ENCODE measurements around the gene ZNF511.

DNA sequence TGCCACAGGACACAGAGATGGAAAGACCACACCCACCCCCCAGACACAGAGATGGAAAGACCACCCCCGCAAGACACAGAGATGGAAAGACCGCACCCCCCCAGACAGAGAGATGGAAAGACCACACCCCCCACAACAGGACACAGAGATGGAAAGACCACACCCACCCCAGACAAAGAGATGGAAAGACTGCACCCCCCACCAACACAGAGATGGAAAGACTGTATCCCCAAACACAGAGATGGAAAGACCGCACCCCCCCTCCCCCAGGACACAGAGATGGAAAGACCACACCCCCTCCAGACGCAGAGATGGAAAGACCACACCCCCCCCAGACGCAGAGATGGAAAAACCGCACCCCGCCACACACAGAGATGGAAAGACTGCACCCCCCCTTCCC is 8.0 kb downstream of the ZNF511 start:
- TF ChIP-seq CTCF (IDR thresholded peaks at IDR 0.05) (no peak), POLR2A (IDR thresholded peaks at IDR 0.05) (no peak), POLR2AphosphoS5 (IDR thresholded peaks at IDR 0.05; ENCODE audit: insufficient read depth in 1 of 2, low read depth in 1 of 2) (no peak)
